Mucosa of rectum (tissue), 2 donors: ENCODE measurements around the gene RELA.
"Not testable (repeated sequence)": the region's sequence is repeated elsewhere in the genome, so short reads cannot be mapped to it uniquely, and the experiment has no call there.

Experiments
- H3K27ac ChIP-seq, 2 donors: one replicate each; pipeline ENCODE4 v1.7.0; 2013; ENCODE audit warnings: inconsistent platforms in 2 of 2, low read depth in 2 of 2, low read length in 2 of 2
- H3K27me3 ChIP-seq, 2 donors: one replicate each; pipeline ENCODE4 v1.7.0; 2013; ENCODE audit warnings: low read length in 2 of 2; ENCODE audit not compliant: control insufficient read depth in 2 of 2, insufficient read depth in 2 of 2
- H3K36me3 ChIP-seq, 2 donors: one replicate each; pipeline ENCODE4 v1.7.0; 2013; ENCODE audit warnings: low read length in 2 of 2; ENCODE audit not compliant: control insufficient read depth in 2 of 2, insufficient read depth in 2 of 2
- H3K4me1 ChIP-seq, 2 donors: one replicate each; pipeline ENCODE4 v1.7.0; 2013; ENCODE audit warnings: low read length in 2 of 2, mild to moderate bottlenecking in 1 of 2; ENCODE audit not compliant: control insufficient read depth in 2 of 2, insufficient read depth in 2 of 2
- H3K4me3 ChIP-seq, 2 donors: one replicate each; pipeline ENCODE4 v1.7.0; 2013; ENCODE audit warnings: low read length in 2 of 2
- H3K9ac ChIP-seq, 2 donors: one replicate each; pipeline ENCODE4 v1.7.0; 2013; ENCODE audit warnings: low read length in 2 of 2, low read depth in 1 of 2, mild to moderate bottlenecking in 1 of 2
- H3K9me3 ChIP-seq, 2 donors: one replicate each; pipeline ENCODE4 v1.7.0; 2013; ENCODE audit warnings: low read length in 2 of 2; ENCODE audit not compliant: control insufficient read depth in 2 of 2
- donor health status: healthy.
- donor health status: Normal muscosa, but diverticular disease.

The RELA gene

GRCh38 chr11:65639623-65640482 lies 22.9 kb downstream of the RELA start:
- Histone ChIP-seq H3K36me3 (peaks cover 19 to 20% of the 10 kb centered on the region in 2 donors), H3K4me3 (peak overlapping the region; percentile 36 to 59), H3K9me3 (no peaks in the 10 kb centered on the region), H3K27me3 (no peaks in the 10 kb centered on the region), H3K4me1 (peaks cover 21 to 24% of the 10 kb centered on the region in 2 donors), H3K27ac (peak overlapping the region; percentile 56 to 93), H3K9ac (peak overlapping the region; percentile 9 to 52)

GRCh38 chr11:65639228-65639597 lies 23.5 kb downstream of the RELA start:
- Histone ChIP-seq H3K4me3 (peak overlapping the region in 1 of 2 donors; percentile 11), H3K27ac (peak overlapping the region; percentile 56 to 93), H3K4me1 (peaks cover 21 to 24% of the 10 kb centered on the region in 2 donors), H3K36me3 (peaks cover 26% of the 10 kb centered on the region in 2 donors)
- not testable (repeated sequence) for H3K9ac ChIP-seq, H3K9me3 ChIP-seq, H3K27me3 ChIP-seq

GRCh38 chr11:65637794-65638419 lies 24.8 kb downstream of the RELA start, which contains the start of gene SIPA1:
Gene SIPA1, plus strand, starts transcription at chr11:65638101. Its CDS starts 2,821 bp downstream, at chr11:65640922.
- Histone ChIP-seq H3K9ac (peak within 1 kb of the TSS; percentile 75 to 77), H3K4me1 (peaks cover 21 to 24% of the 10 kb centered on the region in 2 donors), H3K4me3 (peak within 1 kb of the TSS; percentile 78 to 86), H3K9me3 (no peaks in the 10 kb centered on the region), H3K36me3 (peaks cover 30% of the 10 kb centered on the region in 2 donors), H3K27ac (peak within 1 kb of the TSS; percentile 87 to 93), H3K27me3 (no peaks in the 10 kb centered on the region)

- Histone ChIP-seq H3K9ac (no peak overlapping the region), H3K27me3 (no peaks in the 10 kb centered on the region), H3K27ac (peak overlapping the region in 1 of 2 donors; percentile 93), H3K9me3 (no peaks in the 10 kb centered on the region), H3K4me1 (peaks cover 21 to 24% of the 10 kb centered on the region in 2 donors), H3K36me3 (peaks cover 30 to 34% of the 10 kb centered on the region in 2 donors), H3K4me3 (no peak overlapping the region)
Measured at GRCh38 chr11:65637032-65637557, 25.6 kb downstream of the RELA start.

GRCh38 chr11:65636108-65637031 lies 26.3 kb downstream of the RELA start:
- no peak overlapping the region for H3K9ac ChIP-seq
- peaks cover 19 to 21% of the 10 kb centered on the region in 2 donors for H3K4me1 ChIP-seq
- H3K36me3 ChIP-seq, result peaks cover 30 to 36% of the 10 kb centered on the region in 2 donors
- peak overlapping the region in 1 of 2 donors; percentile 9 for H3K27ac ChIP-seq
- H3K9me3 ChIP-seq, result no peaks in the 10 kb centered on the region
- no peaks in the 10 kb centered on the region for H3K27me3 ChIP-seq
- H3K4me3 ChIP-seq, result no peak overlapping the region

- Histone ChIP-seq H3K4me3 (no peak overlapping the region), H3K27me3 (no peaks in the 10 kb centered on the region), H3K27ac (no peak overlapping the region), H3K9me3 (no peaks in the 10 kb centered on the region), H3K9ac (no peak overlapping the region), H3K36me3 (peaks cover 39 to 47% of the 10 kb centered on the region in 2 donors), H3K4me1 (peaks cover 17 to 18% of the 10 kb centered on the region in 2 donors)
Measured at GRCh38 chr11:65634905-65635731, 27.6 kb downstream of the RELA start.

GRCh38 chr11:65634440-65634839 lies 28.3 kb downstream of the RELA start:
- no peaks in the 10 kb centered on the region for H3K9me3 ChIP-seq
- no peak overlapping the region for H3K27ac ChIP-seq
- no peaks in the 10 kb centered on the region for H3K27me3 ChIP-seq
- H3K36me3 ChIP-seq, result peaks cover 46 to 54% of the 10 kb centered on the region in 2 donors
- H3K9ac ChIP-seq, result no peak overlapping the region
- H3K4me1 ChIP-seq, result peaks cover 11 to 12% of the 10 kb centered on the region in 2 donors
- H3K4me3 ChIP-seq, result no peak overlapping the region

- H3K9me3 ChIP-seq, result no peaks in the 10 kb centered on the region
- no peaks in the 10 kb centered on the region for H3K27me3 ChIP-seq
- H3K36me3 ChIP-seq, result peaks cover 49 to 58% of the 10 kb centered on the region in 2 donors
- no peak overlapping the region for H3K4me3 ChIP-seq
- H3K27ac ChIP-seq, result no peak overlapping the region
- H3K4me1 ChIP-seq, result peaks cover 11 to 12% of the 10 kb centered on the region in 2 donors
- H3K9ac ChIP-seq, result no peak overlapping the region
Measured at GRCh38 chr11:65634109-65634436, 28.6 kb downstream of the RELA start.
